Activated T-cell treated with anti-CD3 and anti-CD28 coated beads for 24 hours (primary cell): ENCODE results near the gene PLD3.
"Not testable (repeated sequence)": the region's sequence is repeated elsewhere in the genome, so short reads cannot be mapped to it uniquely, and the experiment has no call there.

Experiments used
- DNase-seq: peaks from one replicate; pipeline ENCODE4 v3.0.0-alpha.2; 2020; ENCODE audit warnings: low read depth

The PLD3 gene

DNA sequence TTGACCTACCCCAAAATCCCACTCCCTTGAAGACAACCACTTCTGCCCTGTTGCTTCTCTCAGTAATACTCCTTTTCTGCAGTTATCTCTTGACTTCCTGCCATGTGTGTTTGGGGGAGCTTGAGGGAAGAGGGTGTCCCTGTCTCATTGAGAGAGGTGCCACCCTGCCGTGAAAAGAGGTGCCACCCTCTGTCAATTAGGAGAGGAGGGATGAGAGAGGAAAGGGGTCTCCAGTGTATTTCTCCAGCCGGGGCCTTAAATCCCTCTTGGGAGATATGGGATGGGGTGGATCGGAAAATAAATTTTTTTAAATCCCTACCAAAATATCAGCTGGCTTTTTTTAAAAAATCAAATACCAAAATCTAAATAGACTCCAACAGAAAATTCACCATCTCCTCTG lies 16.5 kb downstream of the PLD3 start:
- DNase-seq: no peak

DNA sequence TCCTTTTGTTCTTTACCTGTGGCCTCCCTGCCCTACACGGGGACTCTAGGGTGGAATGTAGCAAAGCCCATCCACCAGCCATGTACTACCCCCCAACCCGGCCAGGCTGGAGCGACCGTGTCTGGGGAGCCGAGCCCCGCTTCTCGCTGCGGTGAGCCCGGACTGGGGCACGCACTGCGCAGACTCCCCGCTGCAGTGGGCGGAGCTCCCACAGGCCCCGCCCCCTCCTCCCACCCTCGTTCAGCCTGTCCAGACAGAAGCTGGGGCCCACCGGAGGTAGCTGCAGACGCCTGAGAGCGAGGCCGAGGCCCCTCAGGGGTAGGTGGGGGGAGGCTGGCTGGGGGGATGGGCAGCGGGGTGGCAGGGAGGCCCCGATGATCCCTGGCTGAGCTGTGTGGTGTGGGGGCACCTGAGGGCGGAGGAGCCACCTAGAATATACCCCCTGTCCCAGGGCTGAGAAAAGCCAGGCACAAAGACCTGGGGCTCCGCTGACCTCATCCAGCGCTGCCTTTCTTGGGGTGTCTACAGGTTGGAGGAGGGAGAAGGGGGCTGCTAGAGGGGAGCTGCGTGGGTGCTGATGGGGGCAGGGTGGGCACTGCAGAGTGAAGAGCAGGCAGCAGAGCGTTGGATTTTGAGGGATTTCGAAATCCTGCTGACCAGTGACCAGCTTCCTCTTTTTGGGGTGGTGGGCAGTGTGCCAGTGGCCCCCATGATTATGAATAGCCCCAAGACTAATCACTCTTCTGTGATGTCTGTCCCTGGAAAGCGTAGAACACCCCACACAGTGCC lies 17.3 kb downstream of the PLD3 start:
- peak; percentile 44 for DNase-seq

DNA sequence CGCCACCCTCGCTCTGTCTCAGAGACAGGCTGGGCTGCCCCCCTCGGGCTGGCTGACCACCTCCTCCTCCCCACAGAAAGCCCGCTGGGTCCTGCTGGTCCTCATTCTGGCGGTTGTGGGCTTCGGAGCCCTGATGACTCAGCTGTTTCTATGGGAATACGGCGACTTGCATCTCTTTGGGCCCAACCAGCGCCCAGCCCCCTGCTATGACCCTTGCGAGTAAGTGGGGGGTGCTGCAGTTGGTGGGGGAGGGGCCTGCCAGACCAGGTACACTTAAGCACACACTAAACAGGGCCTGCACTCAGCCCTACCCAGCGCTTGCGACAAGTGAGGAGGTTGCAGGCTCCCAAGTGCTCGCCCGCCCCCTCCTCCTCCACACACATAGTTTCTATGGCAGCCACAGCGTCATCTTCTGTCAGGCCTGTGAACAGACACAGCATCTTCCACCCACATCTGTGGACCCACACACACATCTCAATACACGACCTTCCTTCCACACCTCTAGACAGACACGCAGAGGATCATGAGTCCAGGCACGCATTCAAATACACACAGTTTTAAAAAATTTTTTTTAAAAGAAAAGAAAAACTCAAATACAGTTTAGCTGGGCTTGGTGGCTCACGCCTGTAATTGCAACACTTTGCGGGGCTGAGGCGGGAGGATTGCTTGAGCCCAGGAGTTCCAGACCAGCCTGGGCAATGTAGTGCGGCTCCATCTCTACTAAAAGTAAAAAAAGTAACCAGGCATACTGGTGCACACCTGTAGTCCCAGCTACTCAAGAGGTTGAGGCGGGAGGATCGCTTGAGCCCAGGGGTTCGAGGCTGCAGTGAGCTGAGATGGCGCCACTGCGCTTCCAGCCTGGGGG lies 18.4 kb downstream of the PLD3 start:
- no peak for DNase-seq

- no peak for DNase-seq
Observed at GRCh38 chr19:40367577-40368434, 19.3 kb downstream of the PLD3 start.

DNA sequence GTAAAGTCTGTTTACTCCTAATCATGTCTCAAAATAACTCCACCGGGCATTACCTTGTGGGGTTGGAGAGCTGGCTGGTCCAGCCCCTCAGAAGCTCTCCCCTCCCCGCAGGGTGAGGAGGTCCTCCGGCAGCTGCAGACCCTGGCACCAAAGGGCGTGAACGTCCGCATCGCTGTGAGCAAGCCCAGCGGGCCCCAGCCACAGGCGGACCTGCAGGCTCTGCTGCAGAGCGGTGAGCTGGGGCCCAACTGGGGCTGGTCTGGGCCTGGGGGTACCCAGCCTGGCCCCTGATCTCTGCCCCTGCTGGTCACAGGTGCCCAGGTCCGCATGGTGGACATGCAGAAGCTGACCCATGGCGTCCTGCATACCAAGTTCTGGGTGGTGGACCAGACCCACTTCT lies 21.3 kb downstream of the PLD3 start:
- no peak for DNase-seq

GRCh38 chr19:40370253-40370652 lies 21.8 kb downstream of the PLD3 start:
- DNase-seq: not testable (repeated sequence)

DNA sequence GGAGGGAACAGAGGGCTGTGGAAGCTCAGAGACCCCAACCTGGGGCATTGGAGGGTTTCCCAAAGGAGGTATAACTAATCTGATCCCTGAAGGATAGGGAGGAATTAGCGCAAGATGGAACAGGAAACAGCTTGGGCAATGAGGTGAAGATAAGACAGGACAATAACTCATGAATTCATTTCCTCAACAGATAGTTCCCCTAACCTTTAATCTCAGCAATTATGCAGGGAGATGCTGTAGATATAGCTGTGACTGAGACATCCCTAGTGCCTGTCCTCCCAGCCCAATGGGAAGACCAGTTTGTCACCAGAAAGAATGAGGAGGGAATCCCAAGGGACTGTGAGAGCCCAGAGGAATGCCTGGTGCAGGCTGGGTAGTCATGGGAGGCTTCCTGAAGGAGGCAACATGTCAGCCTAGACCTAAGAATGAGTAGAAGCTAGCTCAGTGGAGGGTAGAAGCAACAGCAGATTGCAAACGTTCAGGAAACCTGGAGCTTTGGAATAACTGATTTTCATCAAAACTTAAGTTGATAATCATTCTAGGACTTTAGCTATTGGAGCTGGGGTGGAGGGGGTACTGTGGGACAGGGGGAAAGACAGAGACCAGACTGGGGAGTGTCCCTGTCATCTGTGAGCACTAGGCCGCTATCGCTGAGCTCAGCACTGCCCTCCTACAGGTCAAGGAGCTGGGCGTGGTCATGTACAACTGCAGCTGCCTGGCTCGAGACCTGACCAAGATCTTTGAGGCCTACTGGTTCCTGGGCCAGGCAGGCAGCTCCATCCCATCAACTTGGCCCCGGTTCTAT lies 22.7 kb downstream of the PLD3 start:
- no peak for DNase-seq

GRCh38 chr19:40371802-40372122 lies 23.3 kb downstream of the PLD3 start:
- DNase-seq: no peak

GRCh38 chr19:40374084-40374483 lies 25.6 kb downstream of the PLD3 start:
- DNase-seq: no peak

DNA sequence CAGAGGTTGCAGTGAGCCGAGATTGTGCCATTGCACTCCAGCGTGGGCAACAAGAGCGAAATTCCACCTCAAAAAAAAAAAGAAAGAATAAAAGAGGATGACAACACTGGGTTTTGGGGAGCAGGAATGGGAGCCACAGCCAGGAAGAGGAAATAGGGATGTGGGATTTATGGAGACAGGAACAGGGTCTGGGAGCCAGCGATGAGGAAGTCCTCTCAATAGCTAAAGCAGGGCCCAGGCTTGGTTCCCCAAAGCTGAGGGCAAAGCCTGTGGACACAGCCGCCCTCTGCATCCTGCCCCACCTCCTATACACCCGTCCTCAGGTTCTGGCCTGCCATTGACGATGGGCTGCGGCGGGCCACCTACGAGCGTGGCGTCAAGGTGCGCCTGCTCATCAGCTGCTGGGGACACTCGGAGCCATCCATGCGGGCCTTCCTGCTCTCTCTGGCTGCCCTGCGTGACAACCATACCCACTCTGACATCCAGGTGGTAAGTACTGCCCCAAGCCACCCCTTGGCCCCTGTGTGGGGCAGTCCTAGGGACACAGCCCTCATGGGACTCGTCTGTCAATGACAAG lies 27.9 kb downstream of the PLD3 start:
- no peak for DNase-seq

DNA sequence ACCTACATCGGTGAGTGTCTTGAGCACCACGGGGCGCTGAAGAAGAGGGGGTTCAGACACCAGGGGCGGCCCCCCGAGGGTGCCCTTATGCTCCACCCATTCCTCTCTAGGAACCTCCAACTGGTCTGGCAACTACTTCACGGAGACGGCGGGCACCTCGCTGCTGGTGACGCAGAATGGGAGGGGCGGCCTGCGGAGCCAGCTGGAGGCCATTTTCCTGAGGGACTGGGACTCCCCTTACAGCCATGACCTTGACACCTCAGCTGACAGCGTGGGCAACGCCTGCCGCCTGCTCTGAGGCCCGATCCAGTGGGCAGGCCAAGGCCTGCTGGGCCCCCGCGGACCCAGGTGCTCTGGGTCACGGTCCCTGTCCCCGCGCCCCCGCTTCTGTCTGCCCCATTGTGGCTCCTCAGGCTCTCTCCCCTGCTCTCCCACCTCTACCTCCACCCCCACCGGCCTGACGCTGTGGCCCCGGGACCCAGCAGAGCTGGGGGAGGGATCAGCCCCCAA lies 29.4 kb downstream of the PLD3 start:
- DNase-seq: no peak

- no peak for DNase-seq
Observed at GRCh38 chr19:40378509-40378908, 30.0 kb downstream of the PLD3 start.

DNA sequence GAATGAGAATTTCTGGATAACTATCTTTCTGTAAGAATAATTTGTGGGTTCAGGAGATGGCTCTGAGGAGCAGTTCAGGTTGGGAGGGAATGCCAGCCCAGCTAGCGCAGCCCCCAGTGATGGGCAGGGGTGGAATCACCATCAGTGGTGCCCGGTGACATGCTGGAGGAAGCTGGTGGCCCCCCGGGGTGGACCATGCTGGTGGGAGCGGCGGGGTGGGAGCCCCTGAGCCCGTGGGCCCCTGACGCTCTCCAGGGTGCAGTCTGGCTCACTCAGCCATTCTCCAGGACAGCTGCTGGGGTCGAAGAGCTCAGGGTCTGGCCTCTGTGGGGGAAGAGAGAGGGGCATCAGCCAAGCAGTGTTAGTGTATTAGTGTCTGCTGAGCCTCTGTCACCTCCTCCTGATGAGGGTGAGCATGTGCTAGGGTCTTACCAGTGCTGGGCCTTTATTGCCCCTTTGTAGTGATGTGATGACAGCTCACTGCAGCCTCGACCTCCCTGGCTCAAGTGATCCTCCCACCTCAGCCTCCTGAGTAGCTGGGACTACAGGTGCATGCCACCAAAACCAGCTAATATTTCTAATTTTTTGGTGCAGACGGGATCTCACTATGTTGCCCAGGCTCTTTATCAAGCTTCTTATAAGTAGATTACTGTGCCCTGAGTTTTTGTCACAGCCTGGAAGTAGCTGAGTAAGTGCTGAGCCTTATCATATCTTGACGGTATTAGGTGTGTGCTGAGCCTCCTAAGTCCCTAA lies 31.1 kb downstream of the PLD3 start:
- no peak for DNase-seq

DNA sequence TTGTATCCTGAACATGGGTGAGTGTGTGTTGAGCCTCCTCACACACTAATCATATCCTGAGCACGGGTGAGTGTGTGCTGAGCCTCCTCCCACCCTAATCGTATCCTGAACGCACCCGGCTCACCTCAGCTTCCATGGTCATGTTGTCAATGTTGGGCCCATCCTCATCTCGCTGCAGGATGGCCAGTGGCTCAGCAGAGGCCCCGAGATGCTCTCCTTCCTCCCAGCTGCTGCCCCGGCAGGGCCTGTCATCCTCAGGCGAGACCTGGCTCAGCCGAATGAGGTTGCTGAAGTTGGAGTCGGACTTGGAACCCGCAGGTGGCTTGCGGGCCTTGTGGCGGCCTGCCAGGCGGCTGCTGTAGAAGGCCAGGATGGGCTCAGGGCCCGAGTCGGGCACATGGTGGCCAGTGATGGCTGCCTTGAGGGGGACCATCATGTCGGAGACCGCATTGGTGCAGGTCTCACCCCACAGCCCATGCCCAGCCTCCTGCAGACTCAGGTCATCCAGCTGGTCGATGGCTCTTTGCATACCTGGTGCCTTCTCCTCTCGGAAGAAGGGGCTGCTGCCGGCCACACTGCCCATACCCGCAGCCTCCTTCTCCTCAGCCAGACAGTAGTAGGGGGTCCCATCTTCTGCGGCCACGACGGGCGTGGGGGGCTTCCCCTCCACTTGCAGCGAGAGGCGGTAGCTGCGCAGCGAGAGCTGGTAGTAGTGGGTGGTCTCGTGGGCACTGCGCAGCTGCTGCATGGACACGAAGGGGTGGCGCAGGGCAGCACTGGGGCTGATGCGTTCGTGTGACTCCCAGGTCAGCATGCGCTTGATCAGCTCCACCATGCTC lies 31.9 kb downstream of the PLD3 start:
- DNase-seq: no peak

DNA sequence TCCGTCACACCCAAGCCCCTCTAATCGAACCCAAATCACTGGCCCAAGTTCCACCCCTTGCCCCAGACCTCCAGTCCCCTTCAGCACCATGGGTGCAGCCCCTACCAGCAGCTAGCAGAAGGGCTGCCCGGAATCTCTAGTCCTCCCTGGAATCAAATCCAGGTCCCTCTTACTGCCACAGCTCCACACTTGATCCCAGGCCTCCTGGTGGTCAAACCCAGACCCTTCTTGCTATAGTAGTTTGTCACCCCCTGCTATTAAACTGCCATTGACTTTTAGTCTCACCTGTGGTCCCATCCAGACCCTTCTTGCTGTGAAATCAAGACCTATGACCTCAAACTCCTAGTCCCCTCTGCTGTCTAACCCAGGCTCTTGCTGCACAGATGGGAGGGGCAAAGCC lies 32.8 kb downstream of the PLD3 start:
- DNase-seq: no peak

DNA sequence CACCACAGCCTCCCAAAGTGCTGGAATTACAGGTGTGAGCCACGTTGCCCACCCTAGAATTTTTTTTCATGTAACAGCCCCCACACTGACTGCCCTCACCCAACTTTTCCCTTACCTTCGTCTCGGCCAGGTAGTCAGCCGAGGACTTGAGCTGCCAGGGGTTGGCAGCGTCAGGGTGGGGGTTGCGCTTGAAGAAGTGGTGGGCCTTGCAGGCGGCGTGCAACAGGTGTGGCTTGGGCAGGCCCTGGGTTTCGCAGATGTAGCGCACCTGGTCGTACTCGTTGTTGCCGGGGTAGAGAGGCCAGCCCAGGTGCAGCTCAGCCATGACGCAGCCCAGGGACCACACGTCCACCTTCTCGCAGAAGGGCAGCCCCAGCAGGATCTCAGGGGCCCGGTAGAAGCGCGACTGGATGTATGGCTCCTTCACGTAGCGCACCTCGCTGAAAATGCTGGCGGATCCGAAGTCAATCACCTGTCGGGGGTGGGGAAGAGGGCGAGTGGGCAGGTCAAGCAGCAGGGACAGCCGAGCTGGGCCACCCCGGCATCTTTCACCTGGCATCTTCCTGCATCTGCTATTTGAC lies 35.3 kb downstream of the PLD3 start:
- DNase-seq: no peak

DNA sequence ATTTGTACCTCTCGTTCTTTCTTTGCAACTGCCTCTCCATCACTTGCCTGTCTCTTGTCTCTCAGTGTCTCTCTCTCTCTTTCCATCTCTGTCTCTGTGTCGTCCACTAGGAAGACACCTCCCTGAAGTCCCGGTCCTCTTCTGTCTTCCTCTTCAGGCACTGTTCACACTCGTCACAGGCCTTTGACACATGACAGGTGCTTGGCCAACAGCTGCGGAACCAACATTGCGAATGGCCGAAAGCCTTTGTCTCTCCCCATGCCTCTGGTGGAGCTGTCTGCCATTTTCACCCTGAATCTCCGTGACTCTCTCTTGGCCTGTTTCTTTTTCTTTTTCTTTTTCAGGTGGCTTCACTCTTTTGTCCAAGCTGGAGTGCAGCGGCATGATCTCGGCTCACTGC lies 38.7 kb downstream of the PLD3 start:
- no peak for DNase-seq

- no peak for DNase-seq
Observed at GRCh38 chr19:40388481-40388880, 40.0 kb downstream of the PLD3 start.
